HG03378 (cell line): Measurements from ENCODE around the gene NFXL1.

ENCODE experiments used
- ATAC-seq: cut with Tn5 transposase; IDR thresholded peaks from one replicate; pipeline ENCODE4 v1.9.1; 2021; ENCODE audit warnings: mild to moderate bottlenecking, moderate library complexity; ENCODE audit not compliant: unreplicated experiment

The NFXL1 gene

DNA sequence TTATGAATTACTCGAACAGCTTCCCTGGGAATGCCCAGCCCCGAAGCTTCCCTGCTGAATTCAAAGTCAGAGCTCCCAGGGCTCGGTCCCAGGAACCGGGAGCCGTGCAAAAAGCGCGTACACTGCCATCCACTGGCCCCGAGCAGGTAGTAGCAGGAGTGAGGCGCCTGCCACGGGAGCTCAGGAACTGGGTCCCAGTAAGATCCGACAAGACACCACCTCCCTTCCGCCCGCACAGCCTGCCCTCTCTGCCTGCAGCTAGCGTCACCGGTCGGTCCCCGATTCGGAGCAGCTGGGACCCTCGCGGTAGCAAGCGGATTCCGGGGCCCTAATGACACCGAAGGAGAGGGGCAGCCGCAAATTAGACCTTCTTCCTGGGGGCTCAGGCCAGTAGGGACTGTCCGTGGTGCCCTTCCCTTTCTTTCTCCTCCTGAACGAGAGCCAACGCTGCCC is 77.7 kb downstream of the NFXL1 start:
- ATAC-seq, result peak; percentile 68

- no peak for ATAC-seq
Measured at GRCh38 chr4:47835494-47835893, 78.9 kb downstream of the NFXL1 start.

DNA sequence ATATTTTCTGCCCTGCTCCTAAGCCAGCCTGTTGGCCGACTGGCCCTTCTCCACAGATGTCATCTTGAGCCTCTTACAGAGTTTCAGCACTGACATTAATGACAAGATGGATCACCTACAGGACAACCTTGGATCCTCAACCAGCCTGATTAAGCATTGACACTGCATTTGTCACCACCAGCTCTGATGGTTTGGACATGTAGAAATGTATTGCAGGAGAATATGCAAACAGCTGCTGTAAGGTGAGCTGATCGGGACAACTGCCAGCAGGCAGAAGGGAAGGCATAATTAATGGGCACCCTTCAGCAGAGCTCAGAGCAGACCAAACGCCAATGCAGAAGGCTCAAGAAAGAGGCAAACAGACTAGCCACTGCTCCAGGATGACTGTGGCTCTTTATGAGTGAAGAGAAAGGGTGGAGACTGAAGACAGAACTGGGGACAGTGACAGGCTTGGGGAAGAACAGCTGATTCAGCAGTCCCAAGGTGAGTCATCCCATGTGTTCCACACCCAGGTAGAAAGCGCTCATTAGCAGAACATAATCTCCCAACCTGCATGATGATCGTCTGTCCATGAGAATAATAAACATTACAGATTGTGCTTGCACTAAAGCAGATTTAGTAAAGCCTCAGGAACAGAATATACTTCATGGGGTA is 83.2 kb downstream of the NFXL1 start:
- ATAC-seq, result no peak

DNA sequence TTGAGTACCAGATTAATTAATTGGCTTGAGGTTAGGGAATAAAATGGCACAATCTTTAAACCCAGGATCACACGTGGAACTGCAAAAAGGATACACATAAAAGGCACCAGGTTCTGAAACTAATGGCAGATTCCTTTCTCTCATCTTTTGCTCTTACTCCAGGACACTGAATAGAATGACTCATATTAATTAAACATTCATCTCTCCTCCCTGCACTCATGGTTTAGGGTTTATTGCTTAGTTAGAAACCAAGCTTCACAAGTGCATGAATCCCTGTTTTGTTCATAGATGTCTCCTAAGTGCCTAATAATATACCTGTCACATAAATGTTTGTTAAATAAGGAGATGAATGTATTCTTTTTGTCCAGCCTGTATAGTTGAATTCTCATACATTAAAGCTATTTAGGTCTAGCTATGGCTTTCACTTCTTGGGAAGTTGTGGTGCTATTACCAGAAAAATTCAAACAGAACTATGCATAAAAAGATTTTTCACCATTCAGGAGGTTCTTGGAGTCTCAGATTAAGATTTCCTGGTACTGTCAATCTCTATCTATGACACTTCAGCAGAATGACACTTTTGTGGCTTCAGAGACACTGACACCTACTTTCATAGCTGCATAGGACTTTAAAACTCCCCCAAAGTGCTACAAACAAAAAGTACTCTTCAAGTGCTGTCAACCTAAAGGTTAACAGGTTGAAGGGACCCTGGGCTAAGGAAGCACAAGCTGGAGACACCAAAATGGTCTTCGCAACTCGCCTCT is 83.9 kb downstream of the NFXL1 start:
- no peak for ATAC-seq

DNA sequence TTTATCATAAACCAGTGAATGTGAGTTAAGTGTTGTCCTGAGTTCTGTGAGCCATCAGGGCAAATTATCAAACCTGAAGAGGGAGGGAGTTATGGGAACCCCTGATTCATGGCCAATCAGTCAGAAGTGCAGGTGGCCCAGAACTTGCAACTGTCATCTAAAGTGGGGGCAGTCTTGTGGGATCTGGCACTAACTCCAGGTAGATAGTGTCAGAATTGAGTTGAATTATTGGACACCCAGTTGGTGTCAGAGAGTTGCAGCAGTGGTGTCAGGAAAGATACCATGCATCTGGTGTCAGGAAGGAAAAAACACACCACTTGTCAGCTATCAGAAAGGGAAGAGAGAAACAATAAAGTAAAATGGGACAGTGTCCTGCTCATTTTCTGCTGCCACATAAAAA is 84.9 kb downstream of the NFXL1 start:
- ATAC-seq, result no peak

DNA sequence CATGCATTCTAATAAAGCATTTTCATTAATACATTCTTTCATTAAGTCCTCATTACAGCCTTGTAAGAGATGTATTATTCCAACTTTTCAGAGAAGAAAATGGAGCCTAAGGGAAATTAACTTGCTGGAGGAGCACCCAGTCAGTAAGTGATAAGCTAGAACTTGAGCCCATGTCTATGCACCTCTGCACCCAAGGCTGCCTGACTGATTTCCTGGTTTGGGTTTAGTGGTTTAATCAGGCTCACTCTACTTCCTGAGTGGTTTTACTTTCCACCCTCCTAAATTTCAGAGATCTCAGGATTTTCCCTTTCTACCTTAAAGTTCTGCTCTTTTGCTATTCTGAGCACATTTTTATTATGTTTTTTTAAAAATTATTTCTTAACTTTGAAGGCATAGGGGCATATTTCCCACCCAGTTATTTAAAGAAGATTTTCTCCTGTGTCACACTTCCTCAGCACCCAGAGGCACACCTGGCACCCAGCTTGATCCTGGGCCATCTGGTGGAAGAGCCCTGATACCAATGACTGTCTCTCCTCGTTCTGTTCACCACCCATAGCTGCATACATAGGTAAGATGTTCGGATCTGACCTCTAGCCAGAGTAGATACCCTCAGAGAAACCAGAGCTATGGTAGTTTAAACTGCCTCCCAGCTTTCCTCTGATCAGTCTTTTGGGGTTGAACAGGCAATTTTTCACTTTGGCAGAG is 86.9 kb downstream of the NFXL1 start:
- ATAC-seq, result no peak

GRCh38 chr4:47824840-47825239 is 89.5 kb downstream of the NFXL1 start:
- peak; percentile 77 for ATAC-seq

- no peak for ATAC-seq
Measured at GRCh38 chr4:47819178-47819577, 95.2 kb downstream of the NFXL1 start.

DNA sequence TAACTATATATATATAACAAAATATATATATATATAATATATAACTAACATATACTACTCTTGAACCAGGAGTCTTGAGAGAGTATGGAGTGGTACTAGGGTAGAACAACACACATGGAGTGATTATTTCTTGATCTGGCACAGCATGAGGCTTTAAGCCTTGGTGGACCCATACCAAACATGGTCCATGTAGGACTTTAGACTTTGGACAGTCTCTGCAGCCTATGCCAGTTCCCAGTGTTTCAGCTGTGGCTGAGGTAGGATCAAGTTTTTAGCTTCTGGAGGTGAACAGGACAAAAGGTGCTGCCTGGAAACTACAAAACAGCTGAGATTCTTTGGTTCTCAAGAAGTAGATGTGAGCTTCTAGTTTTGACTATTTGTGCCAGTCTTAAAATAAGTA is 97.1 kb downstream of the NFXL1 start:
- ATAC-seq, result no peak

DNA sequence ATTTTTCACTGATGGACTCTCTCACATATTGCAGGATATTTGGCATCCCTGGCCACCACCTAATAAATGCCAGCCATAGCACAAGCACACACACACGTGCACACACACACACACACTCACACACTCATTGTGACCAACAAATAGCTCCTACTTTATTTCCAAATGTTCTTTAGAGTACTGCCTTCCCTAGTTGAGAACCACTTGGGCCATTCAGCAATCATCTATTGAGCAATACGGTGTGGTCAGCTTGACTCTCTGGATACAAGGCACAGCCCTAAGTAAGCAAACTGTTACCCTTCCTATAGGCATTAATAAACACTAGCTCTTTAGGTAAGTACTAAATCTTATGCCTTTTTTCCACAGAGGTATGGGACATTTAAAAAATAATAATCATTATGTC is 97.6 kb downstream of the NFXL1 start:
- no peak for ATAC-seq

- no peak for ATAC-seq
Measured at GRCh38 chr4:47814618-47815295, 99.6 kb downstream of the NFXL1 start.

DNA sequence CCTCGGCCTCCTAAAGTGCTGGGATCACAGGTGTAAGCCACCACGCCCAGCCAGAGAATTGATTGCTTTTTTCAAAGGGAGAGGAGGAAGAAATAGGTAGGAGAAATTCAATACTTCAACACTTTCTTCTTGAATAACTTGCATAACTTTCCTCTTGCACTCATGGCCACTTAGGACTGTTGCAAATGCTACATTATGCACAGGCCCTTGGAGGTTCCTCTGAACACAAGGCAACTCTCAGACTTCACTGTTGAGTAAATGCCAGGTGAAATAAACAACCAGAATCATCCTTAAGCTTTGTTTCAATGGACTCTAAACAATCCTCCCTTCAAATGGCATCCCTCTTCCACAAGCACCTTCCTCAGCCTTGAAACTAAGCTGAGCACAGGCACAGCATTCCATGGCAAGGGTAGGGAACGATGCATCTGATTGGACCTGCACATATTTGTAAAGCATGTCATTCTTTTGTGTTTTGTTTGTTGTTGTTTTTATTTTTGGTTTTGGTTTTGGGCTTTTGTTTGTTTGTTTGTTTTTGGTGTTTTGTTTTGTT is 104.7 kb downstream of the NFXL1 start:
- ATAC-seq, result no peak

GRCh38 chr4:47804598-47804997 is 109.8 kb downstream of the NFXL1 start:
- ATAC-seq, result no peak

GRCh38 chr4:47801481-47802002 is 112.8 kb downstream of the NFXL1 start:
- no peak for ATAC-seq

DNA sequence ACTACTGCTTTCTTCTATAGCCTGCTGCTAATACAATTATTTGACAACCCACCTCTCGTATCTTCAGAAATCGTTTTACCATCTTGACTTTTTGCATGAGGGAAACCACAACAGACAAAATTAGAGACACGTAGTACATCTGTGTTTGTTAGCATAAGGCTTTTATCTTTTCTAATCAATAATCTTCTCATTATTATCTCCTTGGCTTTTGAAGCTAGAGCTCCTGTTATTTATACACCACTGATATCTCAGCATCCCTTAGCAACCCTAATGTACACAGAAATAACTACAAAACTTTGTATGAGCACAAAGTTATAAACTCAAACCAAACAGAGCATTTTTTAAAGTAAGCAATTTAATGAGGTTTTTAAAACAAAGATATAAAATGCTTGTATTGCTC is 116.2 kb downstream of the NFXL1 start:
- no peak for ATAC-seq
